HepG2 (cell line): ENCODE results near the gene MAPK14. TPM values are rescaled to one million over a fixed set of nuclear protein-coding genes. Genes with fewer than 3 reads are reported as not detected.

Experiments used
- ATF2 ChIP-seq: sonication (generic); formaldehyde crosslinking; IDR thresholded peaks from 2 replicates; pipeline ENCODE4 v1.4.0; 2020; ENCODE audit warnings: missing genetic modification reagents
- MAFF ChIP-seq: IDR thresholded peaks from 2 replicates; pipeline ENCODE4 v1.6.1; 2011; ENCODE audit warnings: low read depth, low read length, improper control_type of control experiment
- POLR2A ChIP-seq, 2 experiments: IDR thresholded peaks; 2 replicates each; pipeline ENCODE4 v1.6.1; 2011; ENCODE audit warnings: low read depth in 2 of 2, low read length in 2 of 2, mild to moderate bottlenecking in 1 of 2, moderate library complexity in 1 of 2; ENCODE audit not compliant: insufficient read depth in 1 of 2
- TBL1XR1 ChIP-seq: fragments of 150-350 bp; IDR thresholded peaks from 2 replicates; pipeline ENCODE4 v1.6.1; 2014; ENCODE audit warnings: borderline replicate concordance, low read length; ENCODE audit not compliant: partially characterized antibody
- TOPORS ChIP-seq: sonication (generic); formaldehyde crosslinking; IDR thresholded peaks from 2 replicates; pipeline ENCODE4 v1.8.0; 2023; ENCODE audit warnings: mild to moderate bottlenecking, missing genetic modification reagents
- ZBTB14 ChIP-seq: sonication (generic); formaldehyde crosslinking; IDR thresholded peaks from 2 replicates; pipeline ENCODE4 v1.4.0; 2020; ENCODE audit warnings: missing genetic modification reagents
- ZBTB37 ChIP-seq: sonication (generic); formaldehyde crosslinking; IDR thresholded peaks from 2 replicates; pipeline ENCODE4 v1.4.0; 2020; ENCODE audit warnings: mild to moderate bottlenecking, missing genetic modification reagents
- ZNF12 ChIP-seq: sonication (generic); formaldehyde crosslinking; IDR thresholded peaks from 2 replicates; pipeline ENCODE4 v1.5.0; 2020; ENCODE audit warnings: missing genetic modification reagents
- ZNF362 ChIP-seq: sonication (generic); formaldehyde crosslinking; IDR thresholded peaks from 2 replicates; pipeline ENCODE4 v1.4.0; 2020; ENCODE audit warnings: missing genetic modification reagents, mild to moderate bottlenecking, borderline replicate concordance
- ZNF552 ChIP-seq: sonication (generic); formaldehyde crosslinking; IDR thresholded peaks from 2 replicates; pipeline ENCODE4 v1.9.0; 2022; ENCODE audit warnings: missing genetic modification reagents, mild to moderate bottlenecking, borderline replicate concordance
- ZNF780A ChIP-seq: sonication (generic); formaldehyde crosslinking; IDR thresholded peaks from 2 replicates; pipeline ENCODE4 v1.8.0; 2022; ENCODE audit warnings: mild to moderate bottlenecking, missing genetic modification reagents, moderate library complexity
- ZZZ3 ChIP-seq: sonication (generic); formaldehyde crosslinking; IDR thresholded peaks from 2 replicates; pipeline ENCODE4 v1.4.0; 2020; ENCODE audit warnings: missing genetic modification reagents, mild to moderate bottlenecking, borderline replicate concordance
- polyA plus RNA-seq, 8 experiments: library from polyadenylated mRNA; depleted of rRNA in 3 of 8; stranded (reverse) in 7 of 8; unstranded in 1 of 8; fragments of >200 nt; fragmentation: Illumina TruSeq in 4 of 8; extraction: Trizol in 4 of 8; gene quantifications; 2 replicates each; pipeline versions ENCODE4 v1.2.1 to v1.2.3, GENCODE V29; 2011 to 2016; ENCODE audit warnings: low read depth in 4 of 8, missing spikeins in 1 of 8, mixed read lengths in 1 of 8; ENCODE audit not compliant: insufficient read depth in 1 of 8
- total RNA-seq, 5 experiments: library from RNA; depleted of rRNA; stranded (reverse); fragments of >200 nt; fragmentation: Illumina TruSeq; extraction: Trizol; gene quantifications; 2 replicates each; pipeline ENCODE4 v1.2.3, GENCODE V29; 2016; ENCODE audit warnings: low read depth in 1 of 5

MAPK14 gene
- total and polyA plus RNA-seq, 2 of the 13 experiments (the other 11 are each of a cell fraction or from before 2014, with no cell fraction given): 66.3 to 67.3 TPM

GRCh38 chr6:36066817-36067216 is 39.2 kb downstream of the MAPK14 start (continued):
- TF ChIP-seq MAFF: no peak
- no peak for TF ChIP-seq ZNF552 (CRISPR knock-in tag)
- TF ChIP-seq ZBTB37 (CRISPR knock-in tag): no peak
- no peak for TF ChIP-seq POLR2A (IDR thresholded peaks at IDR 0.05; ENCODE audit: insufficient read depth in 1 of 2, low read depth in 2 of 2, low read length in 2 of 2)
- no peak for TF ChIP-seq TBL1XR1
- no peak for TF ChIP-seq ZBTB14 (CRISPR knock-in tag)
- TF ChIP-seq ZNF12 (CRISPR knock-in tag): no peak
- no peak for TF ChIP-seq TOPORS
- no peak for TF ChIP-seq ZZZ3
- TF ChIP-seq ZNF362 (CRISPR knock-in tag): peak; percentile 62
- no peak for TF ChIP-seq ZNF780A
- no peak for TF ChIP-seq ATF2
